Measurements from ENCODE around the gene FASTK.

DNA sequence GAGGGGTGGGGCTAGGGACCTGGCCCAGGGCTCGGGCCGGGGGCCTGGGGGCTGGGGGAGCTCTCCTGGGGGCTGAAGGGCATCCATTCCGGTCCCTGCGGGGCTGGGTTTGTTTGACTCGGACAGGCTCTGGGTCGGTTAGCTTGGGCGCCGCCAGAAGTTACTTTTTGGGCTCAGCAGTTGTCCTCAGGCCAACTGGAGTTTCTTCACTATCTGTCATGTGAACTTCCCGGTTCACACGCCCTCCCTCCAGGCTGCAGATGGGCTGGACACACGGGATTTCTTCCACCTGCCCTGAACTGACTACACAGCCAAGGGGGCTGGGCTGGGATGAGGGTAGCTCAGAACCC is 17.4 kb downstream of the FASTK start:
- TF ChIP-seq, protein P1, sequence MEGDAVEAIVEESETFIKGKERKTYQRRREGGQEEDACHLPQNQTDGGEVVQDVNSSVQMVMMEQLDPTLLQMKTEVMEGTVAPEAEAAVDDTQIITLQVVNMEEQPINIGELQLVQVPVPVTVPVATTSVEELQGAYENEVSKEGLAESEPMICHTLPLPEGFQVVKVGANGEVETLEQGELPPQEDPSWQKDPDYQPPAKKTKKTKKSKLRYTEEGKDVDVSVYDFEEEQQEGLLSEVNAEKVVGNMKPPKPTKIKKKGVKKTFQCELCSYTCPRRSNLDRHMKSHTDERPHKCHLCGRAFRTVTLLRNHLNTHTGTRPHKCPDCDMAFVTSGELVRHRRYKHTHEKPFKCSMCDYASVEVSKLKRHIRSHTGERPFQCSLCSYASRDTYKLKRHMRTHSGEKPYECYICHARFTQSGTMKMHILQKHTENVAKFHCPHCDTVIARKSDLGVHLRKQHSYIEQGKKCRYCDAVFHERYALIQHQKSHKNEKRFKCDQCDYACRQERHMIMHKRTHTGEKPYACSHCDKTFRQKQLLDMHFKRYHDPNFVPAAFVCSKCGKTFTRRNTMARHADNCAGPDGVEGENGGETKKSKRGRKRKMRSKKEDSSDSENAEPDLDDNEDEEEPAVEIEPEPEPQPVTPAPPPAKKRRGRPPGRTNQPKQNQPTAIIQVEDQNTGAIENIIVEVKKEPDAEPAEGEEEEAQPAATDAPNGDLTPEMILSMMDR (IDR thresholded peaks at IDR 0.05), result no peak
- TF ChIP-seq POLR2AphosphoS5 (IDR thresholded peaks at IDR 0.05; ENCODE audit: low read depth, low read length), result no peak
- TF ChIP-seq, protein P2, sequence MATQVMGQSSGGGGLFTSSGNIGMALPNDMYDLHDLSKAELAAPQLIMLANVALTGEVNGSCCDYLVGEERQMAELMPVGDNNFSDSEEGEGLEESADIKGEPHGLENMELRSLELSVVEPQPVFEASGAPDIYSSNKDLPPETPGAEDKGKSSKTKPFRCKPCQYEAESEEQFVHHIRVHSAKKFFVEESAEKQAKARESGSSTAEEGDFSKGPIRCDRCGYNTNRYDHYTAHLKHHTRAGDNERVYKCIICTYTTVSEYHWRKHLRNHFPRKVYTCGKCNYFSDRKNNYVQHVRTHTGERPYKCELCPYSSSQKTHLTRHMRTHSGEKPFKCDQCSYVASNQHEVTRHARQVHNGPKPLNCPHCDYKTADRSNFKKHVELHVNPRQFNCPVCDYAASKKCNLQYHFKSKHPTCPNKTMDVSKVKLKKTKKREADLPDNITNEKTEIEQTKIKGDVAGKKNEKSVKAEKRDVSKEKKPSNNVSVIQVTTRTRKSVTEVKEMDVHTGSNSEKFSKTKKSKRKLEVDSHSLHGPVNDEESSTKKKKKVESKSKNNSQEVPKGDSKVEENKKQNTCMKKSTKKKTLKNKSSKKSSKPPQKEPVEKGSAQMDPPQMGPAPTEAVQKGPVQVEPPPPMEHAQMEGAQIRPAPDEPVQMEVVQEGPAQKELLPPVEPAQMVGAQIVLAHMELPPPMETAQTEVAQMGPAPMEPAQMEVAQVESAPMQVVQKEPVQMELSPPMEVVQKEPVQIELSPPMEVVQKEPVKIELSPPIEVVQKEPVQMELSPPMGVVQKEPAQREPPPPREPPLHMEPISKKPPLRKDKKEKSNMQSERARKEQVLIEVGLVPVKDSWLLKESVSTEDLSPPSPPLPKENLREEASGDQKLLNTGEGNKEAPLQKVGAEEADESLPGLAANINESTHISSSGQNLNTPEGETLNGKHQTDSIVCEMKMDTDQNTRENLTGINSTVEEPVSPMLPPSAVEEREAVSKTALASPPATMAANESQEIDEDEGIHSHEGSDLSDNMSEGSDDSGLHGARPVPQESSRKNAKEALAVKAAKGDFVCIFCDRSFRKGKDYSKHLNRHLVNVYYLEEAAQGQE (IDR thresholded peaks at IDR 0.05; ENCODE audit: insufficient read depth in 1 of 2, low read depth in 2 of 2, low read length in 1 of 2), result no peak
